Right lobe of liver (tissue), 4 donors: ENCODE measurements around the gene GADD45G.

Experiments used
- CTCF ChIP-seq, 4 donors: fragments of 200-600 bp in 3 of 4; fragments of 450-650 bp in 1 of 4; IDR thresholded peaks; one replicate each; pipeline versions ENCODE4 v1.5.1 to v1.8.0; 2016 to 2022; ENCODE audit warnings: antibody characterized with exemption in 4 of 4, mild to moderate bottlenecking in 2 of 4
- POLR2A ChIP-seq: fragments of 450-650 bp; IDR thresholded peaks from one replicate; pipeline ENCODE4 v1.6.1; 2017; ENCODE audit warnings: antibody characterized with exemption, mild to moderate bottlenecking
- donor health status: DM: no; HTN: no; CAD: no.
- donor health status: DM: no; HTN: no; CAD: no.
- donor health status: DM: no; HTN: yes; CAD: no.

- TF ChIP-seq CTCF (IDR thresholded peaks at IDR 0.05): no peak
- TF ChIP-seq POLR2A: no peak
These were observed 37.2 kb downstream of the GADD45G start for GRCh38 chr9:89641980-89642379.
